ELR (cell line): ENCODE measurements around the gene LRFN3.
"Not testable (repeated sequence)": the region's sequence is repeated elsewhere in the genome, so short reads cannot be mapped to it uniquely, and the experiment has no call there.

Source experiments
- DNase-seq: peaks from one replicate; pipeline ENCODE4 v3.0.0-alpha.2; 2015; ENCODE audit warnings: low read depth

Gene LRFN3, protein sequence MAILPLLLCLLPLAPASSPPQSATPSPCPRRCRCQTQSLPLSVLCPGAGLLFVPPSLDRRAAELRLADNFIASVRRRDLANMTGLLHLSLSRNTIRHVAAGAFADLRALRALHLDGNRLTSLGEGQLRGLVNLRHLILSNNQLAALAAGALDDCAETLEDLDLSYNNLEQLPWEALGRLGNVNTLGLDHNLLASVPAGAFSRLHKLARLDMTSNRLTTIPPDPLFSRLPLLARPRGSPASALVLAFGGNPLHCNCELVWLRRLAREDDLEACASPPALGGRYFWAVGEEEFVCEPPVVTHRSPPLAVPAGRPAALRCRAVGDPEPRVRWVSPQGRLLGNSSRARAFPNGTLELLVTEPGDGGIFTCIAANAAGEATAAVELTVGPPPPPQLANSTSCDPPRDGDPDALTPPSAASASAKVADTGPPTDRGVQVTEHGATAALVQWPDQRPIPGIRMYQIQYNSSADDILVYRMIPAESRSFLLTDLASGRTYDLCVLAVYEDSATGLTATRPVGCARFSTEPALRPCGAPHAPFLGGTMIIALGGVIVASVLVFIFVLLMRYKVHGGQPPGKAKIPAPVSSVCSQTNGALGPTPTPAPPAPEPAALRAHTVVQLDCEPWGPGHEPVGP

GRCh38 chr19:35935911-35936737, at the start of gene LRFN3:
LRFN3 (plus strand) TSS chr19:35936374; CDS start chr19:35939426, 3,052 bp downstream.
- peak; percentile 75 for DNase-seq

GRCh38 chr19:35887197-35887596, 49.0 kb upstream of the LRFN3 start:
- DNase-seq: no peak

DNA sequence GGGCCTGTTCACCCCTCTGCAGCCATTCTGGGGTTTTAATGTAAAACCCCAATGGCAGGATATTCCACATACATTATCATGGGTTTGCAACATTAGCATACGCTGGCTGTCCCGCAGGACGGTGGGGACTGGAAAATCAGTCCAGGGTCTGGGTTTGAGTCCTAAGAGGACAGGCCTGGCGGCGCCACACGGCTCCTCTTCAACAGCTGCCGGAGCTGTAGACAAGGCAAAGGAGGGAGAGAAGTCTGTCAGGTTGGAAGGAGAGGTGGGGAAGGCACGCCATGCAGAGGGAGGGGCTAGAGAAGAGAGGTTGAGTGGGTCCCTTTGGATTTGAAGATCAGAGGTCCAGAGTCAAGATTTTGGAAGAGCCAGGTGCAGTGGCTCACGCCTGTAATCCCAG, 47.8 kb upstream of the LRFN3 start:
- no peak for DNase-seq

DNA sequence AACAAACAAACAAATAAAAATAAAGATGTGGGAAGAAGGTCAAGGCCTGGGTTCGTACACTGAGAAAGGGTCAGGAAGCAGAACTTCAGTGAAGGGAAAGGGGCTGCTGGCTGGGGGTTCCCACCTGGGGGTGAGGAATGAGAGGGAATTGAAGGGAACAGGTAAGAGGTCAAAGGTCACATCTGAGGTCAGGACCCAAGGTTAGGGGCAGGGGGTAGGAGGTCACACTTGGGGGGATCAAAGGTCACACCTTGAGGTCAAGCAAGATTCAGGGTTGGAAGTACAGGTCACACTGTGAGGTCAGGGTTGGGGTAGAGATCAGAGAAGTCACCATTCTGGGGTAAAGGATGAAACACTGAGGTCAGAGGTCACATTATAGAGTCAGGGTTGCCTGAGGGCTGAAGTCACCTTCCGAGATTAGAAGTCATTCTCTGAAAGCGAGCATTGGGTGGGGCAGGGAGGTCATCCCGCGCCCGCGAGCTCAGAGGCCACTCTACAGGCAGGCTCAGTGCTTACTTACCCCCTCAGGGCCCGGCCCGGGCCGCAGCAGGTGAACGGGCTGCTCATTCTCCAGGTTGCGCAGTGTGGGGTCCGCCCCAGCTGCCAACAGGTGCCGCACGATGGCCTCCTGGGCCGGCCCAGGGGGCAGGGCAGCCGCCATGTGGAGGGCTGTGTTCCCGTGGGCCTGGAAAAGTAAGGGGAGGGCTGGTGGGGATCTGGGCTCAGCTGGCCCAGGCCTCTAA, 46.6 kb upstream of the LRFN3 start:
- no peak for DNase-seq

- no peak for DNase-seq
Observed at GRCh38 chr19:35890113-35890650, 46.0 kb upstream of the LRFN3 start.

DNA sequence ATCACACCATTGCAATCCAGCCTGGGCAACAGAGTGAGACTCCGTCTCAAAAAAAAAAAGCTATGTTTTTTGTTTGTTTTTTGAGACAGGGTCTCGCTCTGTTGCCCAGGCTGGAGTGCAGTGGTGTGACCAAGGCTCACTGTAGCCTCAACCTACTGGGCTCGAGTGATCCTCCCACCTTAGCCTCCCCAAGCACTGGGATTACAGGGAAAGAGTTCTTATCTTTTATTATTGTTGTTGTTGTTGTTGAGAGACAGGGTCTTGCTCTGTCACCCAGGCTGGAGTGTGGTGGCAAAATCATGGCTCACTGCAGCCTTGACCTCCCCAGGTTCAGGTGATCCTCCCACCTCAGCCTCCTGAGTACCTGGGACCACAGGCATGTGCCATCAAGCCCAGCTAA, 44.4 kb upstream of the LRFN3 start:
- DNase-seq: not testable (repeated sequence)

GRCh38 chr19:35894342-35894741, 41.8 kb upstream of the LRFN3 start:
- DNase-seq: no peak

GRCh38 chr19:35895911-35896642, 40.1 kb upstream of the LRFN3 start:
- no peak for DNase-seq

GRCh38 chr19:35896643-35897040, 39.5 kb upstream of the LRFN3 start:
- DNase-seq: no peak

DNA sequence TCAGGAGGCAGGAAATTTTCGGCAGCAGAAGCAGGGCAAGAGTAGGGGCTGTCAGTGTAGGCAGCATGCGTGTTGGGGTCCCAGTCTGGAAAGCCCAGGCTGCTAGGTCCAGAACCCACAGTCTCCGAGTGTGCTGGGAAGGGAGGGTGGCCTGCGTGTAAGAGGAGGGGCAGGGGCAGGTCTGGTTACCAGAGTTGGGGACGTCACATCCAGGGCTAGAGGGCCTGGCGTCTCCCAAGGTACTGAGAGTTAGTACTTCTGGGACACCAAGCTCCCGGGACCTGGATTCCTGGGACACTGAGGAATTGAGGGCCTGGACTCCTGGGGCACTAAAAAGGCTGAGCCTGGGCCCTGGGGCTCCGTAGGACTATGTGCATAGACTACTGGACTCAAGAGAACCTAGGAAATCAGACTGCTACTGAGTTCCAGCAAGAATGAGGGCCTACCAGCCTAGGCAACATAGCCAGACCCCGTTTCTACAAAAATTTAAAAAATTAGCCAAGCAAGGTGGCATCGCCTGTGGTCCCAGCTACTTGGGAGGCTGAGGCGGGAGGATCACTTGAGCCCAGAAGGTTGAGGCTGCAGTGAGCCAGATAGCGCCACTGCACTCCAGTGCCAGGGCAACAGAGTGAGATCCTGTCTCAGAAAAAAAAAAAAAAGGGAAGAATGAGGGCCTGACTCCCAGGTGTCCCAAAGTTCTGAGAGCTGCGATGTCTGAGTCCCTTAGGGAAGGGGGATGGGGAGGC, 38.3 kb upstream of the LRFN3 start:
- DNase-seq: no peak

DNA sequence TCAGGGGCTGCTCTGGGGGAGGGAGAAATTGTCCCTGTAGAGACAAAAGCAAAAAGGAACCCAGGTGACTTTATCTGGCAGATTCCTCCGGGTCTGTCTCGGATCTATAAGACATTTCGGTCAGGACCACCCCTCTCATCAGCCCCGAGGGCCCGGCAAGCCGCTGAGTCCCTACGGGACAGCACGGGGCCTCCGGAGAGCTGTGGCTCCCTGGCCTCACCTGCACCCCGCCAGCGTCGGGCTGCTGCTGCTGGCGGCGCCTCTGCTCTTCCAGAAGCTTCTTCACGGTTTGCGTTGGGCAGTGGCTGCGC, 37.7 kb upstream of the LRFN3 start:
- no peak for DNase-seq

GRCh38 chr19:35899547-35900214, 36.5 kb upstream of the LRFN3 start:
- peak; percentile 84 for DNase-seq

DNA sequence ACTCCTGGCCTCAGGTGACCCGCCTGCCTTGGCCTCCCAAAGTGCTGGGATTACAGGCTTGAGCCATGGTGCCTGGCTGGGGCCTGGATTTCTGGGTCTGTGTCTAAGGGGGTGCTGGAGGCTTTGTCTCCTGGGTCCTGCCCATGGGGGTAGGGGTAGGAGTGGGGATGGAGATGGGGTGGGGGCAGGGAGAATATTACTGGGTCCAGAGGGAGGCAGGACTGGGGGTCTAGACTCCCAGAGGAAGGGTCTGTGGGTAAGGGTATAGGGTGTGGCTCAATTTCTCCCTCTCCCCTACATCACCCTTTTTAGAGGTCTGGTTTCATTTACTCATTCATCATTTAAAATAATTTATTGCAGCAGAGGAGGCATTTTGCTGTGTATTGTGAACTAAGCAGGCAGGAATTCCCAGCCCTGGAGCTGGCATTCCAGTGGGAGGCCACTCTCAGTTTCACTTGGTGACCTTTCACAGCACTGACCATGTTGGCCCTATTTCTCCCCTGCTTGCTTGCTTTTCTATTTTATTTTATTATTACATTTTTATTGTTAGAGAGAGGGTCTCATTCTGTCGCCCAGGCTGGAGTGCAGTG, 35.0 kb upstream of the LRFN3 start:
- peak; percentile 75 for DNase-seq

GRCh38 chr19:35901854-35902661, 34.1 kb upstream of the LRFN3 start, which contains the start of gene HCST:
HCST (plus strand) TSS chr19:35902529; CDS start chr19:35902594, 65 bp downstream.
- peak; percentile 49 for DNase-seq

DNA sequence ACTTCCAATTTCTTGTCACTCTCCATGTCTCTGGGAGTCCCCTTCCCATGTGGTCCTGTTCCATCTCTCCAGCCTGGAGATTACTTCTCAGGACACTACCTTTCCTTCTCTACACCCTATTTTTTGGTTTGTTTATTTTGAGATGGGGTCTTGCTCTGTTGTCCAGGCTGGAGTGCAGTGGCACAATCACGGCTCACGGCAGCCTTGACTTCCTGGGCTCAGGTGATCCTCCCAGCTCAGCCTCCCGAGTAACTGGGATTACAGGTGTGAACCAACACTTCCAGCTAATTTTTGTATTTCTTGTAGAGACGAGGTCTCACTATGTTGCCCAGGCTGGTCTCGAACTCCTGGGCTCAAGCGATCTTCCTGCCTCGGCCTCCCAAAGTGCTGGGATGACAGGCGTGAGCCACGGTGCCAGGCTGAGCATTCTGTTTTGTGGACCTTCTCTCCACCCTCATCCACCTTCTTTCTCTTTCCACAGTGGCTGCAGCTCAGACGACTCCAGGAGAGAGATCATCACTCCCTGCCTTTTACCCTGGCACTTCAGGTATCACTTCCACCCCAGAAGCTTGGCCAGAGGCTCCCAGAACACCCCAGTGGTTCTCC, 33.2 kb upstream of the LRFN3 start:
- DNase-seq: no peak

DNA sequence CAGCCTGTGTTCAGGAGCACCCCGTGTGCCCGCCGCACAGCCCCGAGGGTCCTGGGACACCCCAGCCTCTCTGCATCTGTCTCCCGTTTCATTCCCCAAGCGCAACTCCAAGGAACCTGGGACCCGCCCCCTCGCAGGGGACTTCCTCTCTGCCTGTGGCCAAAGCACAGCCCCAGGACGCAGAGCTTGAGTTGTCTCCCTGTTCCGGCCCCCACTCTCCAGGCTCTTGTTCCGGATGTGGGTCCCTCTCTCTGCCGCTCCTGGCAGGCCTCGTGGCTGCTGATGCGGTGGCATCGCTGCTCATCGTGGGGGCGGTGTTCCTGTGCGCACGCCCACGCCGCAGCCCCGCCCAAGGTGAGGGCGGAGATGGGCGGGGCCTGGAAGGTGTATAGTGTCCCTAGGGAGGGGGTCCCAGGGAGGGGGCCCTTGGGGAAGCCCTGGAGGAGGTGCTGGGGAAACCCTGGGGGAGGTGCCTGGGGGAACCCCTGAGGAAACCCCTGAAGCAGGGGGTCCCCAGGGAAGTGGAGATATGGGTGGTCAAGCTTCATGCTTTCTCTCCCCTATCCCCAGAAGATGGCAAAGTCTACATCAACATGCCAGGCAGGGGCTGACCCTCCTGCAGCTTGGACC, 32.5 kb upstream of the LRFN3 start:
- peak; percentile 89 for DNase-seq

- no peak for DNase-seq
Observed at GRCh38 chr19:35904311-35905068, 31.7 kb upstream of the LRFN3 start.
